HCT116 (cell line): ENCODE results near the gene CCDC69. TPM values are rescaled to one million over a fixed set of nuclear protein-coding genes. Genes with fewer than 3 reads are reported as not detected.

Experiments
- ATAC-seq: fragments of 200-7000 bp; cut with Tn5 transposase; 2 replicates; pipeline ENCODE4 v1.9.1; 2020; ENCODE audit warnings: mild to moderate bottlenecking, moderate library complexity
- BruUV-seq: library from RNA; stranded (reverse); fragments of 400-500 nt; replicated peaks from 2 replicates; lab custom pipeline; 2021; lab: Mats Ljungman, UMichigan
- CTCF ChIA-PET: fragments of 300-600 bp; sonication (Branson Sonifier 250); formaldehyde crosslinking; loops from one replicate; lab custom pipeline; 2021; ENCODE audit warnings: antibody characterized with exemption; lab: Charles Lee
- POLR2A ChIA-PET: fragments of 300-600, 350-600 bp; sonication (Branson Sonifier 250); formaldehyde crosslinking; loops from one replicate; lab custom pipeline; 2021; ENCODE audit warnings: antibody characterized with exemption; lab: Charles Lee
- RAD21 ChIA-PET, 2 experiments: fragments of 300-600 bp; sonication (Branson Sonifier 250); formaldehyde crosslinking; loops; one replicate each; lab custom pipeline; 2023; ENCODE audit warnings: low total read pairs in 2 of 2; ENCODE audit not compliant: uncharacterized antibody in 2 of 2, unreplicated experiment in 2 of 2, low non-redundant PET in 1 of 2; lab: Charles Lee
- DNase-seq: peaks from one replicate; pipeline ENCODE4 v3.0.0-alpha.2; 2010; ENCODE audit warnings: low read depth, low spot score
- H2AFZ ChIP-seq: fragments of 200-600 bp; shearing (Covaris generic), sonication (generic); 2 replicates; pipeline ENCODE4 v1.6.1; 2017; ENCODE audit warnings: low read depth, mixed run types, mixed read lengths, antibody characterized with exemption, low read length; ENCODE audit not compliant: poor library complexity, severe bottlenecking
- H3K27ac ChIP-seq: 2 replicates; pipeline ENCODE4 v1.5.1; 2012; ENCODE audit warnings: low read depth, low read length
- H3K27me3 ChIP-seq: fragments of 200-600 bp; sonication (generic); 2 replicates; pipeline ENCODE4 v1.6.1; 2016; ENCODE audit warnings: mixed run types, low read length, mixed read lengths; ENCODE audit not compliant: insufficient read depth
- H3K36me3 ChIP-seq, 2 experiments: fragments of 200-500 bp in 1 of 2; fragments of 200-600 bp in 1 of 2; sonication (Bioruptor generic) in 1 of 2; sonication (generic) in 1 of 2; 2 replicates each; pipeline versions ENCODE4 v1.5.1 to v1.6.1; 2014 to 2016; ENCODE audit warnings: low read length in 2 of 2, inconsistent platforms in 1 of 2, mixed read lengths in 1 of 2, mixed run types in 1 of 2; ENCODE audit not compliant: insufficient read depth in 2 of 2, control insufficient read depth in 1 of 2
- H3K4me1 ChIP-seq, 2 experiments: fragments of 200-600 bp in 1 of 2; sonication (generic) in 1 of 2; 2 replicates each; pipeline versions ENCODE4 v1.5.1 to v1.6.1; 2012 to 2017; ENCODE audit warnings: low read length in 2 of 2, inconsistent platforms in 1 of 2, mild to moderate bottlenecking in 1 of 2, mixed read lengths in 1 of 2, mixed run types in 1 of 2, moderate library complexity in 1 of 2; ENCODE audit not compliant: insufficient read depth in 2 of 2, control insufficient read depth in 1 of 2
- H3K4me2 ChIP-seq: fragments of 200-600 bp; sonication (generic); 2 replicates; pipeline ENCODE4 v1.6.1; 2017; ENCODE audit warnings: mixed run types, low read length, mixed read lengths
- H3K4me3 ChIP-seq, 2 experiments: fragments of 200-600 bp in 1 of 2; sonication (generic) in 1 of 2; replicated peaks in 1 of 2; 2 replicates each; pipeline ENCODE4 v1.5.1; 2011 to 2016; ENCODE audit warnings: low read length in 2 of 2, control low read depth in 1 of 2, low read depth in 1 of 2, mild to moderate bottlenecking in 1 of 2, mixed read lengths in 1 of 2, mixed run types in 1 of 2
- H3K79me2 ChIP-seq: fragments of 200-600 bp; sonication (generic); 2 replicates; pipeline ENCODE4 v1.6.1; 2017; ENCODE audit warnings: mild to moderate bottlenecking, mixed run types, low read length, moderate library complexity, mixed read lengths; ENCODE audit not compliant: insufficient read depth
- H3K9ac ChIP-seq: fragments of 200-600 bp; sonication (generic); 2 replicates; pipeline ENCODE4 v1.6.1; 2016; ENCODE audit warnings: low read length, mixed read lengths
- H3K9me2 ChIP-seq: fragments of 200-600 bp; sonication (generic), shearing (Covaris generic); 2 replicates; pipeline ENCODE4 v1.6.1; 2017; ENCODE audit warnings: mixed run types, mild to moderate bottlenecking, moderate library complexity; ENCODE audit not compliant: insufficient read depth
- H3K9me3 ChIP-seq, 2 experiments: fragments of 200-500 bp in 1 of 2; fragments of 200-600 bp in 1 of 2; sonication (Bioruptor generic) in 1 of 2; sonication (generic) in 1 of 2; 2 replicates each; pipeline ENCODE4 v1.6.1; 2014 to 2017; ENCODE audit warnings: low read length in 2 of 2, mixed read lengths in 2 of 2, inconsistent platforms in 1 of 2, low read depth in 1 of 2, mild to moderate bottlenecking in 1 of 2, mixed run types in 1 of 2, moderate library complexity in 1 of 2; ENCODE audit not compliant: control insufficient read depth in 1 of 2, insufficient read depth in 1 of 2
- H4K20me1 ChIP-seq: fragments of 200-600 bp; sonication (generic), shearing (Covaris generic); 2 replicates; pipeline ENCODE4 v1.6.1; 2017; ENCODE audit warnings: mixed run types, mild to moderate bottlenecking, moderate library complexity; ENCODE audit not compliant: insufficient read depth
- CTCF ChIP-seq, 3 experiments: fragments of 200-600 bp in 1 of 3; sonication (generic) in 1 of 3; IDR thresholded peaks in 2 of 3; conservative IDR thresholded peaks in 1 of 3; 2 replicates each; pipeline ENCODE4 v1.5.1; 2012 to 2017; ENCODE audit warnings: low read depth in 2 of 3, low read length in 2 of 3, antibody characterized with exemption in 1 of 3, borderline replicate concordance in 1 of 3, control low read depth in 1 of 3, mild to moderate bottlenecking in 1 of 3, mixed read lengths in 1 of 3, mixed run types in 1 of 3, moderate library complexity in 1 of 3; ENCODE audit not compliant: insufficient read depth in 1 of 3
- EGR1 ChIP-seq: IDR thresholded peaks from 2 replicates; pipeline ENCODE4 v1.6.1; 2012; ENCODE audit warnings: low read depth
- EZH2 ChIP-seq: fragments of 200-600 bp; sonication (generic); IDR thresholded peaks from 2 replicates; pipeline ENCODE4 v1.6.1; 2017; ENCODE audit warnings: antibody characterized with exemption, mixed run types
- FOSL1 ChIP-seq: IDR thresholded peaks from 2 replicates; pipeline ENCODE4 v1.6.1; 2012; ENCODE audit warnings: low read depth
- MAX ChIP-seq: IDR thresholded peaks from 2 replicates; pipeline ENCODE4 v1.6.1; 2012
- RAD21 ChIP-seq: IDR thresholded peaks from 2 replicates; pipeline ENCODE4 v1.6.1; 2012; ENCODE audit warnings: low read depth, mild to moderate bottlenecking
- REST ChIP-seq: IDR thresholded peaks from 2 replicates; pipeline ENCODE4 v1.6.1; 2012; ENCODE audit warnings: low read depth
- SIN3A ChIP-seq: IDR thresholded peaks from 2 replicates; pipeline ENCODE4 v1.6.1; 2012; ENCODE audit warnings: low read depth
- SP1 ChIP-seq: IDR thresholded peaks from 2 replicates; pipeline ENCODE4 v1.6.1; 2012; ENCODE audit warnings: low read depth
- SRF ChIP-seq: IDR thresholded peaks from 2 replicates; pipeline ENCODE4 v1.6.1; 2012; ENCODE audit warnings: low read depth
- intact Hi-C: fragments of 100-400 bp; cut with micrococcal nuclease; formaldehyde crosslinking; loops from 2 replicates; pipeline ENCODE4 v1.10.0; 2022
- total RNA-seq: library from RNA; stranded (reverse); gene quantifications from one replicate; pipeline ENCODE4 v1.2.1, GENCODE V29; 2021; ENCODE audit not compliant: unreplicated experiment

The CCDC69 gene
- total RNA-seq, 1 experiment from 2014 or later, result 4.3 TPM

GRCh38 chr5:151225475-151225874, 1.6 kb upstream of the CCDC69 start:
- H4K20me1 ChIP-seq, result no peaks in the 10 kb centered on the region
- peak overlapping the region; percentile 76 for H2AFZ ChIP-seq
- H3K9ac ChIP-seq, result no peak overlapping the region
- no peak overlapping the region for H3K27ac ChIP-seq
- H3K36me3 ChIP-seq, result no peaks in the 10 kb centered on the region
- TF ChIP-seq SP1, result no peak
- no peak for TF ChIP-seq SRF
- no peak for TF ChIP-seq CTCF (IDR thresholded peaks at IDR 0.05 in 2 of 3, conservative IDR thresholded peaks at IDR 0.05 in 1 of 3; ENCODE audit: borderline replicate concordance in 1 of 3, insufficient read depth in 1 of 3, low read depth in 2 of 3, low read length in 2 of 3)
- TF ChIP-seq RAD21, result no peak
- no peak for TF ChIP-seq EZH2
- no peak for TF ChIP-seq EGR1
- intact Hi-C loops, result no loop called here
- H3K9me3 ChIP-seq, result no peaks in the 10 kb centered on the region
- RAD21 ChIA-PET, result no interaction called here
- BruUV-seq, result no TSS peak
- DNase-seq (no peak), ATAC-seq (no peak)
- POLR2A ChIA-PET, result no interaction called here
- CTCF ChIA-PET, result interaction anchor here (1.8 to 1.9 kb wide), 2 partner anchors 12 to 23 kb away, joined by 4 to 5 read pairs; no protein-coding TSS in a partner anchor
- H3K27me3 ChIP-seq, result no peaks in the 10 kb centered on the region
- no peaks in the 10 kb centered on the region for H3K79me2 ChIP-seq
- H3K4me2 ChIP-seq, result no peak overlapping the region
- no peaks in the 10 kb centered on the region for H3K9me2 ChIP-seq
- H3K4me3 ChIP-seq, result no peak overlapping the region
- peaks cover 8 to 23% of the 10 kb centered on the region in 2 experiments; a peak in 3 of 4 replicates for H3K4me1 ChIP-seq

- intact Hi-C loops, result no loop called here
- Histone ChIP-seq H3K79me2 (no peaks in the 10 kb centered on the region), H3K27me3 (no peaks in the 10 kb centered on the region), H3K9me2 (no peaks in the 10 kb centered on the region), H3K27ac (no peak overlapping the region), H3K4me3 (no peak overlapping the region), H3K4me1 (peaks cover 8 to 23% of the 10 kb centered on the region in 2 experiments; a peak in 3 of 4 replicates), H3K36me3 (no peaks in the 10 kb centered on the region), H2AFZ (peak overlapping the region; percentile 76), H3K9ac (no peak overlapping the region), H3K9me3 (no peaks in the 10 kb centered on the region), H3K4me2 (no peak overlapping the region), H4K20me1 (no peaks in the 10 kb centered on the region)
- ChIA-PET POLR2A (interaction anchor here (0.9 kb wide), 1 partner anchor 10 kb away, joined by 3 read pairs; no protein-coding TSS in a partner anchor), CTCF (interaction anchor here (1.8 to 1.9 kb wide), 2 partner anchors 11 to 22 kb away, joined by 4 to 5 read pairs; no protein-coding TSS in a partner anchor), RAD21 (no interaction called here)
- ATAC-seq (no peak), DNase-seq (no peak)
- no TSS peak for BruUV-seq
- TF ChIP-seq CTCF (IDR thresholded peaks at IDR 0.05 in 2 of 3, conservative IDR thresholded peaks at IDR 0.05 in 1 of 3; ENCODE audit: borderline replicate concordance in 1 of 3, insufficient read depth in 1 of 3, low read depth in 2 of 3, low read length in 2 of 3) (0 out of 6 replicates have a peak, but pooled peaks of 1 of the 3 experiments have one; percentile 11), MAX (no peak), SIN3A (no peak), RAD21 (0 out of 2 replicates have a peak, but pooled peaks have one; percentile 7), FOSL1 (no peak), REST (no peak)
These were observed 1.2 kb upstream of the CCDC69 start for GRCh38 chr5:151225071-151225470.
